Spleen (tissue), 11 donors: Measurements from ENCODE around the gene GOLGA6D. TPM values are rescaled to one million over a fixed set of nuclear protein-coding genes. Genes with fewer than 3 reads are reported as not detected.

Source experiments
- DNase-seq: peaks from one replicate; pipeline ENCODE4 v3.0.0-alpha.2; 2020
- H3K27ac ChIP-seq, 8 donors: fragments of 200-600 bp; sonication (generic) in 7 of 8; 1 replicate in 4 of 8; 2 replicates in 4 of 8; pipeline versions ENCODE4 v1.5.0 to v1.8.0; 2016 to 2021; ENCODE audit warnings: inconsistent platforms in 4 of 8, mild to moderate bottlenecking in 4 of 8, moderate library complexity in 1 of 8
- H3K27me3 ChIP-seq, 7 donors: fragments of 200-600 bp; sonication (generic) in 6 of 7; replicated peaks in 1 of 7; 1 replicate in 4 of 7; 2 replicates in 3 of 7; pipeline versions ENCODE4 v1.5.0 to v1.8.0; 2016 to 2021; ENCODE audit warnings: inconsistent platforms in 3 of 7, mild to moderate bottlenecking in 1 of 7
- H3K36me3 ChIP-seq, 6 donors: fragments of 200-600 bp; sonication (generic) in 5 of 6; 1 replicate in 4 of 6; 2 replicates in 2 of 6; pipeline versions ENCODE4 v1.5.0 to v1.8.0; 2016 to 2021; ENCODE audit warnings: inconsistent platforms in 2 of 6
- H3K4me1 ChIP-seq, 6 donors: fragments of 200-600 bp; sonication (generic) in 5 of 6; 1 replicate in 3 of 6; 2 replicates in 3 of 6; pipeline versions ENCODE4 v1.5.0 to v1.8.0; 2016 to 2021; ENCODE audit warnings: inconsistent platforms in 3 of 6
- H3K4me3 ChIP-seq, 8 donors: fragments of 200-600 bp; sonication (generic) in 7 of 8; 1 replicate in 4 of 8; 2 replicates in 4 of 8; pipeline versions ENCODE4 v1.5.0 to v1.8.0; 2016 to 2021; ENCODE audit warnings: inconsistent platforms in 4 of 8, mild to moderate bottlenecking in 4 of 8, moderate library complexity in 2 of 8
- H3K9me3 ChIP-seq, 8 donors: fragments of 200-600 bp; sonication (generic) in 7 of 8; 1 replicate in 4 of 8; 2 replicates in 4 of 8; pipeline versions ENCODE4 v1.5.0 to v1.8.0; 2016 to 2021; ENCODE audit warnings: inconsistent platforms in 4 of 8
- CTCF ChIP-seq, 11 experiments: fragments of 200-600 bp in 7 of 11; fragments of 450-650 bp in 4 of 11; sonication (generic) in 4 of 11; IDR thresholded peaks in 8 of 11; conservative IDR thresholded peaks in 3 of 11; 1 replicate in 7 of 11; 2 replicates in 4 of 11; pipeline versions ENCODE4 v1.4.0 to v1.8.0; 2016 to 2021; ENCODE audit warnings: antibody characterized with exemption in 11 of 11, inconsistent platforms in 4 of 11, mild to moderate bottlenecking in 1 of 11
- POLR2A ChIP-seq, 3 donors: fragments of 450-650 bp; IDR thresholded peaks; one replicate each; pipeline ENCODE4 v1.5.1; 2017; ENCODE audit warnings: antibody characterized with exemption in 3 of 3, mild to moderate bottlenecking in 1 of 3
- POLR2AphosphoS5 ChIP-seq, 3 donors: sonication (generic); formaldehyde crosslinking; IDR thresholded peaks; one replicate each; pipeline ENCODE4 v1.5.1; 2017; ENCODE audit warnings: antibody characterized with exemption in 3 of 3
- WGBS, 5 donors: extraction: QIAGEN DNeasy Blood & Tissue Kit in 3 of 5; methylation state at CpG; one replicate each; pipeline versions ENCODE4 v1.1.5 to v1.1.7; 2013 to 2018; 5-methylcytosine and 5-hydroxymethylcytosine counted together
- intact Hi-C: fragments of 100-400 bp; cut with DNase I; formaldehyde crosslinking; loops from one replicate; pipeline ENCODE4 v1.15.0; 2023; ENCODE audit warnings: low total_unique reads
- polyA plus RNA-seq, 3 donors: library from polyadenylated mRNA; stranded (reverse); fragments of 200-250 nt; gene quantifications; one replicate each; pipeline ENCODE4 v1.2.1, GENCODE V29; 2013
- total RNA-seq, 7 donors: library from RNA; depleted of rRNA in 3 of 7; stranded (reverse); fragments of >200 nt in 3 of 7; fragmentation: NEBNext Ultra II Directional in 4 of 7; extraction: Animal tissue kit (Norgen Biotek cat#: 25700) in 4 of 7; gene quantifications; one replicate each; pipeline versions ENCODE4 v1.1.0 to v1.2.1, GENCODE V29; 2016 to 2021
- donor health status: healthy with polysubstance abuse.
- donor health status: DM: no; HTN: no; CAD: no; lungs with moderate emphysema.
- donor health status: DM: no; HTN: no; CAD: no.
- donor health status: Bipolar disorder and iron deficiency.
- donor health status: healthy.
- donor health status: DM: no; HTN: no; CAD: no.
- donor health status: DM: yes; HTN: yes; CAD: no.

The GOLGA6D gene
- total and polyA plus RNA-seq, 10 donors = not detected

DNA sequence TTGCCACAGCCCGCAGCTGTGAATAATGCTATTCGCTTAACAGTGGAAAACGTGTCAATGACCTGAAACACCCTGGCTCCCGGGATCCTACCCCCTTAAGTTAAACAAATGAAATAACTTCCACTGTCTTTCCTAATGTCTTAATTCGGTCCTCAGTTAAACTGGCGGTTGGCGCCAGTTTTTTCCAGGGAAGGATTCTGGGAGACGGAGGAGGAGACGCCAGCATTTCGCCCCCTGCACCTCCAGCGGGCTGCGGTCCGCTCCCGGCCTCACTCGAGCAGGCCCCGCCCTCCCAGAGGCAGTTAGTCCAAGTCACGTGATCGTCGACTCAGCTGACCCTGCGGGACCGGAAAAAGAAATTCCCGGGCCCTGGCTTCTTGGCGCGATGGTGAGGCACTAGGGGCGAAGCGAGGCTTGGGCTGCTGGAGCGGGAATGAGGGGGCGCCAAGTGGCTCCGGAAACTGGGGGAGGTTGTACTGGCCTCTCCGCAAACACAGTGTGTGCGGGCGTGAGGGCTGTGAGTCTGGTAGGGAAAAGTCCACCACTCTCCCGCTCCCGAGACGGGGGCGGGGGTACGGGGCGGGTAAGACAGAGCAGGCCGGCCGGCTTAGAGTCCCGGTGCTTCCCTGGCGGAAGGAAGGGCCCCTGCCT, 53.2 kb downstream of the GOLGA6D start, which contains the start of gene COMMD4:
TSS of gene COMMD4 (plus strand) at position 359 of the 651 bp plus-strand sequence. CDS start at position 386, 27 bp downstream.
- Histone ChIP-seq H3K4me1 (peaks cover 0 to 31% (median 23%) of the 10 kb centered on the region in 6 donors), H3K27ac (peak within 1 kb of the TSS in 7 of 8 donors; percentile 35 to 87 (median 70)), H3K9me3 (no peaks in the 10 kb centered on the region), H3K27me3 (no peaks in the 10 kb centered on the region), H3K4me3 (peak within 1 kb of the TSS; percentile 70 to 97 (median 78)), H3K36me3 (peaks cover 0 to 26% (median 17%) of the 10 kb centered on the region in 6 donors)
- intact Hi-C loops = no loop called here
- peak; percentile 94 for DNase-seq
- 0 to 1% (median 0%) methylated on average over 34 to 42 of the region's 42 CpGs for WGBS, 5 donors
- TF ChIP-seq POLR2A (IDR thresholded peaks at IDR 0.05) = no peak
- TF ChIP-seq CTCF (IDR thresholded peaks at IDR 0.05 in 8 of 11, conservative IDR thresholded peaks at IDR 0.05 in 3 of 11) = peak in 1 of 11 experiments; percentile 5
- TF ChIP-seq POLR2AphosphoS5 (IDR thresholded peaks at IDR 0.05) = peak; percentile 76 to 88 (median 82)

DNA sequence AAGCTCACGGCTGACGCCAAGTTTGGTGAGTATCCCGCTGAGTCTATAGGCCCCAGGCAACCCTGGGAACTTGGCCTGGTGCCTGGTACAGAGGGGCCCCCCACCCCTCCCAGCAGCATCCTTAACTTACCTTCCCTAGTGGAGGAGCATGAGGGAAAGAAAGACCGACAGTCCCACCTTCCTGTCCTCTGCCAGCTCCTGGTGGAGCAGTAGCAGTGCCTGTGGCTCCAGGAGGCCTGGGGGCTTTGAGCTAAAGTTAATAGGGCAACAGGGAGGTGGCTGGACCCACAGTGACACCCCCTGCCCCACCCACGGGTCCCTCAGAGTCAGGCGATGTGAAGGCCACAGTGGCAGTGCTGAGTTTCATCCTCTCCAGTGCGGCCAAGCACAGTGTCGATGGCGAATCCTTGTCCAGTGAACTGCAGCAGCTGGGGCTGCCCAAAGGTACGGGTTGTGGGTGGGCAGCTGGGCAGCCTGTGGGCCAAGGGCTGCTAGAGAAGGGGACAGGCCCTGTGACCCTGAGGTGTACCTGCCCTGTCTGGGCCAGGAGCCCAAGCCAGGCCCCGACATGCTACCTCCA, 56.1 kb downstream of the GOLGA6D start:
- WGBS, 5 donors = 92 to 98% (median 94%) methylated on average over 6 to 11 of the region's 11 CpGs
- H3K4me1 ChIP-seq = peaks cover 0 to 36% (median 23%) of the 10 kb centered on the region in 6 donors

DNA sequence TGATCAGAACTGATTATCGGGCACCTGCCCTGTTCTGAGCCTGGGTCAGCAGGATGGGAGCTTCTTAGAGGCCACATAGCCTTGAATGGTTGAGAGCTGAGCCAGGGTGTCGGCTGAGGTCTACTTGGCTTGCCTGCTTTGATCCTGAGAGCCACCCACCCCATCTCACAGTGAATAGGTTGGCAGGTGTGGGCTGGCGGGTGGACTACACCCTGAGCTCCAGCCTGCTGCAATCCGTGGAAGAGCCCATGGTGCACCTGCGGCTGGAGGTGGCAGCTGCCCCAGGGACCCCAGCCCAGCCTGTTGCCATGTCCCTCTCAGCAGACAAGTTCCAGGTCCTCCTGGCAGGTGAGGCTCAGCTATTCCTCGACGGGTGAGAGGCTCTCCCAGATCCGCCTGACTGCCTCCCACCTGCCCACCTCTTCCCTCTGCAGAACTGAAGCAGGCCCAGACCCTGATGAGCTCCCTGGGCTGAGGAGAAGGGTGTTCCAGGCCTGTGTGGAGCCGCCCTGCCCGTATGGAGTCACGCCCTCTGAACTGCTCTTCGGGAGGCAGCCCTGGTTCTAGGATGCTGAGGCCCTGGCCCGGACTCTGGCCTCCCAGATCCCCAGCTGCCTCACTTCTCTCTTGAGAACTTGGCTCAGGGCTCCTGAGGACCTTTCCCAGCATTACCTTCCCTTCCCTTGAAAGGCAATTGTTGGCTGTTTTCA, 57.1 kb downstream of the GOLGA6D start:
- no peak for TF ChIP-seq POLR2AphosphoS5 (IDR thresholded peaks at IDR 0.05)
- TF ChIP-seq CTCF (IDR thresholded peaks at IDR 0.05 in 8 of 11, conservative IDR thresholded peaks at IDR 0.05 in 3 of 11) = no peak
- no peak for TF ChIP-seq POLR2A (IDR thresholded peaks at IDR 0.05)

More for the DNA sequence above, 56.1 kb downstream of the GOLGA6D start:
- Histone ChIP-seq H3K4me3 (no peak overlapping the region), H3K27me3 (no peaks in the 10 kb centered on the region), H3K36me3 (peaks cover 0 to 35% (median 19%) of the 10 kb centered on the region in 6 donors), H3K27ac (no peak overlapping the region), H3K9me3 (no peaks in the 10 kb centered on the region)
- TF ChIP-seq POLR2A (IDR thresholded peaks at IDR 0.05) (no peak), POLR2AphosphoS5 (IDR thresholded peaks at IDR 0.05) (no peak), CTCF (IDR thresholded peaks at IDR 0.05 in 8 of 11, conservative IDR thresholded peaks at IDR 0.05 in 3 of 11) (no peak)
- no peak for DNase-seq
- intact Hi-C loops = no loop called here

More for the DNA sequence above, 57.1 kb downstream of the GOLGA6D start:
- peaks cover 0 to 35% (median 19%) of the 10 kb centered on the region in 6 donors for H3K36me3 ChIP-seq
- peaks cover 0 to 42% (median 23%) of the 10 kb centered on the region in 6 donors for H3K4me1 ChIP-seq
- no peak overlapping the region for H3K4me3 ChIP-seq
- no peak for DNase-seq
- no peaks in the 10 kb centered on the region for H3K9me3 ChIP-seq
- intact Hi-C loops = no loop called here
- 89 to 95% (median 93%) methylated on average over 5 to 13 of the region's 13 CpGs for WGBS, 5 donors
- H3K27me3 ChIP-seq = no peaks in the 10 kb centered on the region
- no peak overlapping the region for H3K27ac ChIP-seq
